Neural progenitor cell (in vitro differentiated cells): ENCODE data around the gene FUZ.

Source experiments
- CTCF ChIP-seq: fragments of 200-600 bp; sonication (generic); IDR thresholded peaks from 2 replicates; pipeline ENCODE4 v1.5.1; 2017; ENCODE audit warnings: antibody characterized with exemption, mild to moderate bottlenecking
- EZH2 ChIP-seq: fragments of 200-600 bp; sonication (generic); IDR thresholded peaks from 2 replicates; pipeline ENCODE4 v1.6.1; 2017; ENCODE audit warnings: antibody characterized with exemption, mild to moderate bottlenecking, moderate library complexity
- EZH2phosphoT487 ChIP-seq: fragments of 200-600 bp; sonication (generic); IDR thresholded peaks from 2 replicates; pipeline ENCODE4 v1.6.1; 2017; ENCODE audit warnings: antibody characterized with exemption

DNA sequence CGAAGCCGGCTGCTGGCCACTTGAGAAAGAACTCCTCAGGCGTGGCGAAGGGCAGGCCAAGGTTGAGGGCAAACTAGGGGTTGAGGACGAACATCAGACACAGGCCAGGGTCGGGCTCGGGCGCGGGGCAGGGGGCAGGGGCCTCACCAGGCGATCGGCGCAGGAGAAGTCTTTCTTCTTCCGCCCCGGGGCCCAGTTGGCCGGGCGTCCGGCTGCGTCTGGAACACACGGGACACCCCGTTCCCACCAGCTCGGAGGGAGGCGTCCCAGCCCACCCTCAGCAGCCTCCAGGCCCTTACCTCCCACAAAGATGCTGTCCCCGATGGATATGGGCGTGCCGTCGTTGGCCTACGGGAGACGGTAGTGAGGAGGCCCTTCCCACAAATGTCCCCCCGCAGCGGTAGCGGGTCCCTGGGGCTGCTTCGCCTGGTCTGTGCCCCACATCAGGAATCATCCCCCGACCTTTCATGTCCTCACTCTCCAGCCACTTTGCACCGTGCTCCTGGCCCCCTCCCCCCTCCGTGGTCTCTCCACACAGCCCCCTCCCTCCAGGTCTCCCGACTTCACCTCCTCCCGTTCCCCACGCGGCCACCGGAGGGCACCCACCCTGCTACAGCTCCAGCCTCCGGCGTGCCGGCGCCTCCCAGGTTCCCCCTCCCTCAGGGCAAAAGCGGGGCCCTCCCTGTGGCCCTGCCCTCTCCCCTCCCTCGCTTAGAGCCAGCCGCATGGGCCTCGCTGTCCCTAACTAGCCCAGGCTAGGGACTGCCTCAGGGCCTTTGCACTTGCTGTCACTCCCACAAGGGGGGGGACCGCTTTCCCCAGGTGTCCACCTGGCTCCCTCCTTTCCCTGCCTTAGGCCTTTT lies 49.5 kb upstream of the FUZ start:
- TF ChIP-seq CTCF, result peak; percentile 45
- no peak for TF ChIP-seq EZH2
- TF ChIP-seq EZH2phosphoT487, result no peak
